HepG2 (cell line): ENCODE results near the gene ZNF184. TPM values are rescaled to one million over a fixed set of nuclear protein-coding genes. Genes with fewer than 3 reads are reported as not detected.
A peak's percentile ranks its signal among the peaks of the same experiment; 100 is the strongest.

Experiments used
- BATF2 ChIP-seq: sonication (generic); formaldehyde crosslinking; IDR thresholded peaks from 2 replicates; pipeline ENCODE4 v1.8.0; 2022; ENCODE audit warnings: mild to moderate bottlenecking, missing genetic modification reagents, moderate library complexity
- CBX2 ChIP-seq, 2 experiments: fragments of 200-600 bp in 1 of 2; sonication (generic); formaldehyde crosslinking in 1 of 2; IDR thresholded peaks; 2 replicates each; pipeline versions ENCODE4 v1.7.0 to v1.8.1; 2018 to 2022; ENCODE audit warnings: low read depth in 2 of 2, low read length in 1 of 2, mild to moderate bottlenecking in 1 of 2, missing genetic modification reagents in 1 of 2
- CENPT ChIP-seq: sonication (generic); formaldehyde crosslinking; IDR thresholded peaks from 2 replicates; pipeline ENCODE4 v1.8.0; 2022; ENCODE audit warnings: low read depth, mild to moderate bottlenecking, moderate library complexity, missing genetic modification reagents
- HOXD1 ChIP-seq: sonication (generic); formaldehyde crosslinking; IDR thresholded peaks from 2 replicates; pipeline ENCODE4 v1.5.0; 2020; ENCODE audit warnings: missing genetic modification reagents
- NR2F6 ChIP-seq, 2 experiments: IDR thresholded peaks; 2 replicates each; pipeline ENCODE4 v1.6.1; 2016; ENCODE audit warnings: antibody characterized with exemption in 1 of 2, mild to moderate bottlenecking in 1 of 2
- NRL ChIP-seq: sonication (generic); formaldehyde crosslinking; IDR thresholded peaks from 2 replicates; pipeline ENCODE4 v1.5.0; 2020; ENCODE audit warnings: missing genetic modification reagents, mild to moderate bottlenecking, moderate library complexity, borderline replicate concordance
- REPIN1 ChIP-seq: sonication (generic); formaldehyde crosslinking; IDR thresholded peaks from 2 replicates; pipeline ENCODE4 v1.8.0; 2022; ENCODE audit warnings: missing genetic modification reagents, low read depth, mild to moderate bottlenecking, borderline replicate concordance
- SETDB1 ChIP-seq: sonication (generic); formaldehyde crosslinking; IDR thresholded peaks from 2 replicates; pipeline ENCODE4 v1.5.1; 2020; ENCODE audit warnings: missing genetic modification reagents, mild to moderate bottlenecking, borderline replicate concordance
- ZNF331 ChIP-seq: sonication (generic); formaldehyde crosslinking; IDR thresholded peaks from 2 replicates; pipeline ENCODE4 v1.4.0; 2020; ENCODE audit warnings: missing genetic modification reagents
- ZNF468 ChIP-seq: sonication (generic); formaldehyde crosslinking; IDR thresholded peaks from 2 replicates; pipeline ENCODE4 v1.8.0; 2022; ENCODE audit warnings: mild to moderate bottlenecking, moderate library complexity, missing genetic modification reagents
- polyA plus RNA-seq, 8 experiments: library from polyadenylated mRNA; depleted of rRNA in 3 of 8; stranded (reverse) in 7 of 8; unstranded in 1 of 8; fragments of >200 nt; fragmentation: Illumina TruSeq in 4 of 8; extraction: Trizol in 4 of 8; gene quantifications; 2 replicates each; pipeline versions ENCODE4 v1.2.1 to v1.2.3, GENCODE V29; 2011 to 2016; ENCODE audit warnings: low read depth in 4 of 8, missing spikeins in 1 of 8, mixed read lengths in 1 of 8; ENCODE audit not compliant: insufficient read depth in 1 of 8
- total RNA-seq, 5 experiments: library from RNA; depleted of rRNA; stranded (reverse); fragments of >200 nt; fragmentation: Illumina TruSeq; extraction: Trizol; gene quantifications; 2 replicates each; pipeline ENCODE4 v1.2.3, GENCODE V29; 2016; ENCODE audit warnings: low read depth in 1 of 5
- TF ChIP-seq, protein P1 (sequence below): sonication (generic); formaldehyde crosslinking; IDR thresholded peaks from 2 replicates; pipeline ENCODE4 v1.5.0; 2020; ENCODE audit warnings: mild to moderate bottlenecking, missing genetic modification reagents, borderline replicate concordance
- TF ChIP-seq, protein P2 (sequence below): sonication (generic); formaldehyde crosslinking; IDR thresholded peaks from 2 replicates; pipeline ENCODE4 v1.4.0; 2020; ENCODE audit warnings: missing genetic modification reagents, borderline replicate concordance

Gene ZNF184
- total and polyA plus RNA-seq, 2 of the 13 experiments (the other 11 are each of a cell fraction or from before 2014, with no cell fraction given), result 2.1 to 10.1 TPM

GRCh38 chr6:27502508-27503435 lies 29.9 kb upstream of the ZNF184 start (continued):
- TF ChIP-seq, protein P1, sequence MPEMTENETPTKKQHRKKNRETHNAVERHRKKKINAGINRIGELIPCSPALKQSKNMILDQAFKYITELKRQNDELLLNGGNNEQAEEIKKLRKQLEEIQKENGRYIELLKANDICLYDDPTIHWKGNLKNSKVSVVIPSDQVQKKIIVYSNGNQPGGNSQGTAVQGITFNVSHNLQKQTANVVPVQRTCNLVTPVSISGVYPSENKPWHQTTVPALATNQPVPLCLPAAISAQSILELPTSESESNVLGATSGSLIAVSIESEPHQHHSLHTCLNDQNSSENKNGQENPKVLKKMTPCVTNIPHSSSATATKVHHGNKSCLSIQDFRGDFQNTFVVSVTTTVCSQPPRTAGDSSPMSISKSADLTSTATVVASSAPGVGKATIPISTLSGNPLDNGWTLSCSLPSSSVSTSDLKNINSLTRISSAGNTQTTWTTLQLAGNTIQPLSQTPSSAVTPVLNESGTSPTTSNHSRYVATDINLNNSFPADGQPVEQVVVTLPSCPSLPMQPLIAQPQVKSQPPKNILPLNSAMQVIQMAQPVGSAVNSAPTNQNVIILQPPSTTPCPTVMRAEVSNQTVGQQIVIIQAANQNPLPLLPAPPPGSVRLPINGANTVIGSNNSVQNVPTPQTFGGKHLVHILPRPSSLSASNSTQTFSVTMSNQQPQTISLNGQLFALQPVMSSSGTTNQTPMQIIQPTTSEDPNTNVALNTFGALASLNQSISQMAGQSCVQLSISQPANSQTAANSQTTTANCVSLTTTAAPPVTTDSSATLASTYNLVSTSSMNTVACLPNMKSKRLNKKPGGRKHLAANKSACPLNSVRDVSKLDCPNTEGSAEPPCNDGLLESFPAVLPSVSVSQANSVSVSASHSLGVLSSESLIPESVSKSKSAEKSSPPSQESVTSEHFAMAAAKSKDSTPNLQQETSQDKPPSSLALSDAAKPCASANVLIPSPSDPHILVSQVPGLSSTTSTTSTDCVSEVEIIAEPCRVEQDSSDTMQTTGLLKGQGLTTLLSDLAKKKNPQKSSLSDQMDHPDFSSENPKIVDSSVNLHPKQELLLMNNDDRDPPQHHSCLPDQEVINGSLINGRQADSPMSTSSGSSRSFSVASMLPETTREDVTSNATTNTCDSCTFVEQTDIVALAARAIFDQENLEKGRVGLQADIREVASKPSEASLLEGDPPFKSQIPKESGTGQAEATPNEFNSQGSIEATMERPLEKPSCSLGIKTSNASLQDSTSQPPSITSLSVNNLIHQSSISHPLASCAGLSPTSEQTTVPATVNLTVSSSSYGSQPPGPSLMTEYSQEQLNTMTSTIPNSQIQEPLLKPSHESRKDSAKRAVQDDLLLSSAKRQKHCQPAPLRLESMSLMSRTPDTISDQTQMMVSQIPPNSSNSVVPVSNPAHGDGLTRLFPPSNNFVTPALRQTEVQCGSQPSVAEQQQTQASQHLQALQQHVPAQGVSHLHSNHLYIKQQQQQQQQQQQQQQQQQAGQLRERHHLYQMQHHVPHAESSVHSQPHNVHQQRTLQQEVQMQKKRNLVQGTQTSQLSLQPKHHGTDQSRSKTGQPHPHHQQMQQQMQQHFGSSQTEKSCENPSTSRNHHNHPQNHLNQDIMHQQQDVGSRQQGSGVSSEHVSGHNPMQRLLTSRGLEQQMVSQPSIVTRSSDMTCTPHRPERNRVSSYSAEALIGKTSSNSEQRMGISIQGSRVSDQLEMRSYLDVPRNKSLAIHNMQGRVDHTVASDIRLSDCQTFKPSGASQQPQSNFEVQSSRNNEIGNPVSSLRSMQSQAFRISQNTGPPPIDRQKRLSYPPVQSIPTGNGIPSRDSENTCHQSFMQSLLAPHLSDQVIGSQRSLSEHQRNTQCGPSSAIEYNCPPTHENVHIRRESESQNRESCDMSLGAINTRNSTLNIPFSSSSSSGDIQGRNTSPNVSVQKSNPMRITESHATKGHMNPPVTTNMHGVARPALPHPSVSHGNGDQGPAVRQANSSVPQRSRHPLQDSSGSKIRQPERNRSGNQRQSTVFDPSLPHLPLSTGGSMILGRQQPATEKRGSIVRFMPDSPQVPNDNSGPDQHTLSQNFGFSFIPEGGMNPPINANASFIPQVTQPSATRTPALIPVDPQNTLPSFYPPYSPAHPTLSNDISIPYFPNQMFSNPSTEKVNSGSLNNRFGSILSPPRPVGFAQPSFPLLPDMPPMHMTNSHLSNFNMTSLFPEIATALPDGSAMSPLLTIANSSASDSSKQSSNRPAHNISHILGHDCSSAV (CRISPR knock-in tag), result no peak
- TF ChIP-seq, protein P2, sequence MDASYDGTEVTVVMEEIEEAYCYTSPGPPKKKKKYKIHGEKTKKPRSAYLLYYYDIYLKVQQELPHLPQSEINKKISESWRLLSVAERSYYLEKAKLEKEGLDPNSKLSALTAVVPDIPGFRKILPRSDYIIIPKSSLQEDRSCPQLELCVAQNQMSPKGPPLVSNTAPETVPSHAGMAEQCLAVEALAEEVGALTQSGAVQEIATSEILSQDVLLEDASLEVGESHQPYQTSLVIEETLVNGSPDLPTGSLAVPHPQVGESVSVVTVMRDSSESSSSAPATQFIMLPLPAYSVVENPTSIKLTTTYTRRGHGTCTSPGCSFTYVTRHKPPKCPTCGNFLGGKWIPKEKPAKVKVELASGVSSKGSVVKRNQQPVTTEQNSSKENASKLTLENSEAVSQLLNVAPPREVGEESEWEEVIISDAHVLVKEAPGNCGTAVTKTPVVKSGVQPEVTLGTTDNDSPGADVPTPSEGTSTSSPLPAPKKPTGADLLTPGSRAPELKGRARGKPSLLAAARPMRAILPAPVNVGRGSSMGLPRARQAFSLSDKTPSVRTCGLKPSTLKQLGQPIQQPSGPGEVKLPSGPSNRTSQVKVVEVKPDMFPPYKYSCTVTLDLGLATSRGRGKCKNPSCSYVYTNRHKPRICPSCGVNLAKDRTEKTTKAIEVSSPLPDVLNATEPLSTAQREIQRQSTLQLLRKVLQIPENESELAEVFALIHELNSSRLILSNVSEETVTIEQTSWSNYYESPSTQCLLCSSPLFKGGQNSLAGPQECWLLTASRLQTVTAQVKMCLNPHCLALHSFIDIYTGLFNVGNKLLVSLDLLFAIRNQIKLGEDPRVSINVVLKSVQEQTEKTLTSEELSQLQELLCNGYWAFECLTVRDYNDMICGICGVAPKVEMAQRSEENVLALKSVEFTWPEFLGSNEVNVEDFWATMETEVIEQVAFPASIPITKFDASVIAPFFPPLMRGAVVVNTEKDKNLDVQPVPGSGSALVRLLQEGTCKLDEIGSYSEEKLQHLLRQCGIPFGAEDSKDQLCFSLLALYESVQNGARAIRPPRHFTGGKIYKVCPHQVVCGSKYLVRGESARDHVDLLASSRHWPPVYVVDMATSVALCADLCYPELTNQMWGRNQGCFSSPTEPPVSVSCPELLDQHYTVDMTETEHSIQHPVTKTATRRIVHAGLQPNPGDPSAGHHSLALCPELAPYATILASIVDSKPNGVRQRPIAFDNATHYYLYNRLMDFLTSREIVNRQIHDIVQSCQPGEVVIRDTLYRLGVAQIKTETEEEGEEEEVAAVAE (CRISPR knock-in tag), result peak; percentile 80
- no peak for TF ChIP-seq ZNF468 (CRISPR knock-in tag)
- TF ChIP-seq REPIN1 (CRISPR knock-in tag), result peak; percentile 59
- TF ChIP-seq SETDB1 (CRISPR knock-in tag), result no peak
- no peak for TF ChIP-seq CBX2 (IDR thresholded peaks at IDR 0.05; ENCODE audit: low read depth, low read length)
- no peak for TF ChIP-seq CBX2 (CRISPR knock-in tag; IDR thresholded peaks at IDR 0.05; ENCODE audit: low read depth)
- no peak; the same call in 1 of the 2 replicates for TF ChIP-seq NR2F6 (IDR thresholded peaks at IDR 0.05)
- no peak; the same call in 1 of the 2 replicates for TF ChIP-seq NR2F6 (CRISPR knock-in tag; IDR thresholded peaks at IDR 0.05)
- TF ChIP-seq BATF2 (CRISPR knock-in tag), result no peak
- peak; percentile 57; the same call in 1 of the 2 replicates for TF ChIP-seq ZNF331 (CRISPR knock-in tag)
- TF ChIP-seq HOXD1 (CRISPR knock-in tag), result no peak
- TF ChIP-seq NRL, result no peak
- no peak for TF ChIP-seq CENPT
